Measurements from ENCODE around the gene HSD17B2.

The HSD17B2 gene

GRCh38 chr16:82004601-82005000 is 30.5 kb upstream of the HSD17B2 start:
- Histone ChIP-seq H4K20me1 (ENCODE audit: control insufficient read depth, insufficient read depth, low read depth, low read length) (no peaks in the 10 kb centered on the region), H3K27ac (ENCODE audit: low read depth, low read length) (no peak overlapping the region), H3K79me2 (ENCODE audit: control insufficient read depth, low read length) (no peaks in the 10 kb centered on the region), H3K4me2 (ENCODE audit: low read length) (no peak overlapping the region), H3K4me3 (ENCODE audit: low read length) (no peak overlapping the region), H3K27me3 (ENCODE audit: control insufficient read depth, low read length) (no peaks in the 10 kb centered on the region), H3K4me1 (ENCODE audit: control insufficient read depth, low read length) (no peaks in the 10 kb centered on the region), H3K9me3 (ENCODE audit: control insufficient read depth, insufficient read depth, low read length) (peaks cover 9% of the 10 kb centered on the region), H3F3A (ENCODE audit: control insufficient read depth, insufficient read depth) (no peaks in the 10 kb centered on the region), H3K9me2 (replicated peaks; ENCODE audit: control insufficient read depth, low read length) (no peaks in the 10 kb centered on the region), H3K36me3 (ENCODE audit: control insufficient read depth, low read length) (peaks cover 1% of the 10 kb centered on the region; the same call in 1 of the 2 replicates)
- no peak for TF ChIP-seq EZH2phosphoT487 (IDR thresholded peaks at IDR 0.05; ENCODE audit: borderline replicate concordance, low read length)
- TF ChIP-seq, protein P1, sequence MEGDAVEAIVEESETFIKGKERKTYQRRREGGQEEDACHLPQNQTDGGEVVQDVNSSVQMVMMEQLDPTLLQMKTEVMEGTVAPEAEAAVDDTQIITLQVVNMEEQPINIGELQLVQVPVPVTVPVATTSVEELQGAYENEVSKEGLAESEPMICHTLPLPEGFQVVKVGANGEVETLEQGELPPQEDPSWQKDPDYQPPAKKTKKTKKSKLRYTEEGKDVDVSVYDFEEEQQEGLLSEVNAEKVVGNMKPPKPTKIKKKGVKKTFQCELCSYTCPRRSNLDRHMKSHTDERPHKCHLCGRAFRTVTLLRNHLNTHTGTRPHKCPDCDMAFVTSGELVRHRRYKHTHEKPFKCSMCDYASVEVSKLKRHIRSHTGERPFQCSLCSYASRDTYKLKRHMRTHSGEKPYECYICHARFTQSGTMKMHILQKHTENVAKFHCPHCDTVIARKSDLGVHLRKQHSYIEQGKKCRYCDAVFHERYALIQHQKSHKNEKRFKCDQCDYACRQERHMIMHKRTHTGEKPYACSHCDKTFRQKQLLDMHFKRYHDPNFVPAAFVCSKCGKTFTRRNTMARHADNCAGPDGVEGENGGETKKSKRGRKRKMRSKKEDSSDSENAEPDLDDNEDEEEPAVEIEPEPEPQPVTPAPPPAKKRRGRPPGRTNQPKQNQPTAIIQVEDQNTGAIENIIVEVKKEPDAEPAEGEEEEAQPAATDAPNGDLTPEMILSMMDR (IDR thresholded peaks at IDR 0.05; ENCODE audit: low read depth, low read length, poor library complexity, severe bottlenecking), result no peak

DNA sequence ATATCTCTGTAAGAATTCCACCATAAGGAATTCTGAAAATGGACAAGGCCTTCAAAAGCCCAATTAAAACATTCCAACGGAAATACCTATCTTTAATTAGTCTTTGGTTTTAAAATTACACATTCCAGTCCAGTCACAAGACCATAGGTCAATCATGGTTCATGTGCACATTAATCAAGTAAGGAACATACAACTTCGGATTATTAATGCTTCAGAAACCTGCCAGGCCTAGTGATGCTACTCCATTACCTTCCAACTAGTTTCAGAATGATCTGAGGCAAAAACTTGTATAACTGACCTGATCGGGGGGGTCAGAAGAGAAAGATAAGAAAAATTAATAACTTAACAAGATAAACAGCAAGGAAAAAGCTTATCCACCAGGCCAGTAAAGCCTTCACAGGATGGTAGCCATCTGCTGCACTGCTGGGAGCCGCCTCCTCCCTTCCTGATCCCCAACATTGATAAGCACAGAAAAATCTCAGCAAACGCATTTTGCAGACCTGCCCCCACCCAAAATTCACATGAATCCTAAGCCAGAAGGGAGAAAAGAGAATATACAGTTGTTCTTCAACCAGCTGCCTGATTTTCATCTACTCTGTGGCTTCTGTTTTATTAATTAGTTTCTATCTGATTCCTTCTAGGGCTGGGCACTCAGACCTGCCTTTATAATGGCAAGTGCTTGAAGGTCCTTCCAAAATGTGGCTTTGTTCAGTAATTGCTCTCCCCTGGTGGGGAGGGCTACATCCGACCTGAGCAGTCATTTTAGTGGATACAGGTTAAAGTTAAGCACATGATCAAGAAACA is 29.8 kb upstream of the HSD17B2 start:
- no peak overlapping the region for H3K4me3 ChIP-seq (ENCODE audit: low read length)
- no peaks in the 10 kb centered on the region; the same call in 1 of the 2 replicates for H3K4me1 ChIP-seq (ENCODE audit: control insufficient read depth, low read length)
- no peak for TF ChIP-seq EZH2phosphoT487 (IDR thresholded peaks at IDR 0.05; ENCODE audit: borderline replicate concordance, low read length)
- TF ChIP-seq, protein P1 (IDR thresholded peaks at IDR 0.05; ENCODE audit: low read depth, low read length, poor library complexity, severe bottlenecking), result no peak
- H3K36me3 ChIP-seq (ENCODE audit: control insufficient read depth, low read length), result peaks cover 4% of the 10 kb centered on the region; the same call in 1 of the 2 replicates
- no peaks in the 10 kb centered on the region; the same call in 1 of the 2 replicates for H3K79me2 ChIP-seq (ENCODE audit: control insufficient read depth, low read length)
- H3K9me2 ChIP-seq (replicated peaks; ENCODE audit: control insufficient read depth, low read length), result no peaks in the 10 kb centered on the region
- no peaks in the 10 kb centered on the region for H4K20me1 ChIP-seq (ENCODE audit: control insufficient read depth, insufficient read depth, low read depth, low read length)
- H3K4me2 ChIP-seq (ENCODE audit: low read length), result no peak overlapping the region
- H3K9me3 ChIP-seq (ENCODE audit: control insufficient read depth, insufficient read depth, low read length), result peaks cover 14% of the 10 kb centered on the region
- no peaks in the 10 kb centered on the region for H3F3A ChIP-seq (ENCODE audit: control insufficient read depth, insufficient read depth)
- H3K27ac ChIP-seq (ENCODE audit: low read depth, low read length), result no peak overlapping the region
- H3K27me3 ChIP-seq (ENCODE audit: control insufficient read depth, low read length), result no peaks in the 10 kb centered on the region

GRCh38 chr16:82006036-82006435 is 29.0 kb upstream of the HSD17B2 start:
- H3F3A ChIP-seq (ENCODE audit: control insufficient read depth, insufficient read depth), result no peaks in the 10 kb centered on the region
- no peaks in the 10 kb centered on the region; the same call in 1 of the 2 replicates for H3K79me2 ChIP-seq (ENCODE audit: control insufficient read depth, low read length)
- H3K4me3 ChIP-seq (ENCODE audit: low read length), result no peak overlapping the region
- H3K9me2 ChIP-seq (replicated peaks; ENCODE audit: control insufficient read depth, low read length), result no peaks in the 10 kb centered on the region
- H3K27ac ChIP-seq (ENCODE audit: low read depth, low read length), result no peak overlapping the region
- no peaks in the 10 kb centered on the region for H3K27me3 ChIP-seq (ENCODE audit: control insufficient read depth, low read length)
- H4K20me1 ChIP-seq (ENCODE audit: control insufficient read depth, insufficient read depth, low read depth, low read length), result no peaks in the 10 kb centered on the region
- H3K9me3 ChIP-seq (ENCODE audit: control insufficient read depth, insufficient read depth, low read length), result peaks cover 17% of the 10 kb centered on the region
- H3K4me1 ChIP-seq (ENCODE audit: control insufficient read depth, low read length), result peaks cover 8% of the 10 kb centered on the region
- no peak overlapping the region for H3K4me2 ChIP-seq (ENCODE audit: low read length)
- peaks cover 4% of the 10 kb centered on the region; the same call in 1 of the 2 replicates for H3K36me3 ChIP-seq (ENCODE audit: control insufficient read depth, low read length)
- TF ChIP-seq EZH2phosphoT487 (IDR thresholded peaks at IDR 0.05; ENCODE audit: borderline replicate concordance, low read length), result no peak
- TF ChIP-seq, protein P1 (IDR thresholded peaks at IDR 0.05; ENCODE audit: low read depth, low read length, poor library complexity, severe bottlenecking), result no peak
